Mesenchymal stem cell (in vitro differentiated cells and primary cell): ENCODE results near the gene GALNT18.
A peak's percentile ranks its signal among the peaks of the same experiment; 100 is the strongest.
"Not testable (repeated sequence)": the region's sequence is repeated elsewhere in the genome, so short reads cannot be mapped to it uniquely, and the experiment has no call there.

Source experiments
- DNase-seq: peaks from one replicate; pipeline ENCODE4 v3.0.0-alpha.2; 2013
- H2AFZ ChIP-seq: one replicate; pipeline ENCODE4 v1.6.1; 2013; ENCODE audit warnings: low read depth, mild to moderate bottlenecking, control low read depth, inconsistent platforms, low read length, moderate library complexity
- H2AK5ac ChIP-seq: 2 replicates; pipeline ENCODE4 v1.6.1; 2013; ENCODE audit warnings: low read length, moderate library complexity, mild to moderate bottlenecking, inconsistent platforms; ENCODE audit not compliant: severe bottlenecking
- H2BK120ac ChIP-seq: one replicate; pipeline ENCODE4 v1.6.1; 2013; ENCODE audit warnings: low read depth, mild to moderate bottlenecking, inconsistent platforms, low read length, moderate library complexity
- H2BK12ac ChIP-seq, 2 experiments: one replicate each; pipeline ENCODE4 v1.6.1; 2013; ENCODE audit warnings: inconsistent platforms in 2 of 2, low read length in 2 of 2, mild to moderate bottlenecking in 2 of 2, moderate library complexity in 2 of 2, control low read depth in 1 of 2
- H2BK15ac ChIP-seq: one replicate; pipeline ENCODE4 v1.6.1; 2013; ENCODE audit warnings: mild to moderate bottlenecking, low read depth, inconsistent platforms; ENCODE audit not compliant: poor library complexity, severe bottlenecking
- H2BK5ac ChIP-seq: 2 replicates; pipeline ENCODE4 v1.6.1; 2013; ENCODE audit warnings: low read depth, mild to moderate bottlenecking, low read length, control low read depth, inconsistent platforms; ENCODE audit not compliant: poor library complexity, severe bottlenecking
- H3K14ac ChIP-seq, 2 experiments: one replicate each; pipeline ENCODE4 v1.6.1; 2013; ENCODE audit warnings: inconsistent platforms in 2 of 2, low read length in 2 of 2, control low read depth in 1 of 2, mild to moderate bottlenecking in 1 of 2, moderate library complexity in 1 of 2
- H3K18ac ChIP-seq, 2 experiments: one replicate each; pipeline ENCODE4 v1.6.1; 2013; ENCODE audit warnings: inconsistent platforms in 2 of 2, low read length in 2 of 2, control low read depth in 1 of 2, low read depth in 1 of 2, mild to moderate bottlenecking in 1 of 2
- H3K23ac ChIP-seq, 2 experiments: one replicate each; pipeline ENCODE4 v1.6.1; 2013; ENCODE audit warnings: inconsistent platforms in 2 of 2, low read length in 2 of 2, mild to moderate bottlenecking in 2 of 2, moderate library complexity in 2 of 2, control low read depth in 1 of 2
- H3K27ac ChIP-seq: 2 replicates; pipeline ENCODE4 v1.5.1; 2013; ENCODE audit warnings: mild to moderate bottlenecking, moderate library complexity, low read length, control low read depth, inconsistent platforms; ENCODE audit not compliant: poor library complexity, severe bottlenecking
- H3K27me3 ChIP-seq, 2 experiments: 2 replicates each; pipeline versions ENCODE4 v1.6.1 to v1.7.0; 2013; ENCODE audit warnings: low read length in 2 of 2, mild to moderate bottlenecking in 2 of 2, moderate library complexity in 2 of 2, control low read depth in 1 of 2, inconsistent platforms in 1 of 2; ENCODE audit not compliant: control insufficient read depth in 1 of 2, insufficient read depth in 1 of 2
- H3K36me3 ChIP-seq, 2 experiments: 2 replicates each; pipeline versions ENCODE4 v1.6.1 to v1.7.0; 2013; ENCODE audit warnings: low read length in 2 of 2, control low read depth in 1 of 2, inconsistent platforms in 1 of 2, low read depth in 1 of 2, mild to moderate bottlenecking in 1 of 2; ENCODE audit not compliant: insufficient read depth in 2 of 2, control insufficient read depth in 1 of 2
- H3K4ac ChIP-seq, 2 experiments: one replicate each; pipeline ENCODE4 v1.6.1; 2013; ENCODE audit warnings: inconsistent platforms in 2 of 2, low read length in 2 of 2, mild to moderate bottlenecking in 2 of 2, moderate library complexity in 2 of 2, control low read depth in 1 of 2, low read depth in 1 of 2
- H3K4me1 ChIP-seq: 2 replicates; pipeline ENCODE4 v1.6.1; 2013; ENCODE audit warnings: low read depth, low read length, control low read depth; ENCODE audit not compliant: control insufficient read depth, insufficient read depth
- H3K4me2 ChIP-seq: 2 replicates; pipeline ENCODE4 v1.6.1; 2013; ENCODE audit warnings: low read length, mild to moderate bottlenecking, inconsistent platforms; ENCODE audit not compliant: poor library complexity, severe bottlenecking
- H3K4me3 ChIP-seq, 2 experiments: 2 replicates each; pipeline versions ENCODE4 v1.5.1 to v1.7.0; 2013; ENCODE audit warnings: low read length in 2 of 2, mild to moderate bottlenecking in 2 of 2, control low read depth in 1 of 2, low read depth in 1 of 2; ENCODE audit not compliant: insufficient read depth in 1 of 2
- H3K79me1 ChIP-seq: replicated peaks from 2 replicates; pipeline ENCODE4 v1.6.1; 2013; ENCODE audit warnings: mild to moderate bottlenecking, control low read depth, low read length, inconsistent platforms; ENCODE audit not compliant: poor library complexity, severe bottlenecking
- H3K9ac ChIP-seq: 2 replicates; pipeline ENCODE4 v1.7.0; 2013; ENCODE audit warnings: mild to moderate bottlenecking, low read length, moderate library complexity
- H3K9me3 ChIP-seq: 2 replicates; pipeline ENCODE4 v1.7.0; 2013; ENCODE audit warnings: mild to moderate bottlenecking, low read length; ENCODE audit not compliant: control insufficient read depth
- H4K8ac ChIP-seq: one replicate; pipeline ENCODE4 v1.6.1; 2013; ENCODE audit warnings: inconsistent platforms, mild to moderate bottlenecking, low read length, moderate library complexity
- H4K91ac ChIP-seq: one replicate; pipeline ENCODE4 v1.6.1; 2013; ENCODE audit warnings: mild to moderate bottlenecking, low read length, inconsistent platforms
- WGBS: methylation state at CpG from one replicate; pipeline ENCODE4 v1.1.7; 2013; ENCODE audit warnings: mixed read lengths; 5-methylcytosine and 5-hydroxymethylcytosine counted together

Gene GALNT18

DNA sequence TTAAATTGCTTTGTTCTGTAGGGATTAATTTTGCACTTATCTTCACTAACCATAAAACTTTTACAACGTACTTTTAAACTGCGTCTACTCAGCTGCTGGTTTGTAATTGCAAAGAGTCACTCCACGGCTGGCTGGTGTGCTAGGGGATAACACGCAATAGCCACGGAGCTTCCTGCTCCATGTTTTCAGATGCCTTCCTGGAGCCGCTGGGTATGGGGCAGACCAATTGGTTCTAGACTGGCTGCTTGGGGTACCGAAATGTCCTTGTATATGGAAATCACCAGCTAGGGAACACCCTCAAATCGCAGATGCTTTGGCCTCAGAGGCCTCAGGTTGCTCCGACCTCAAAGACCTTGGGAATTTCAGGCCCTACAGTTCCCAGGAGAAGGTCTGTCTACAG, 265.0 kb downstream of the GALNT18 start:
- no peak overlapping the region for H3K4ac ChIP-seq
- WGBS, result 79% methylated on average over 9 of the region's 9 CpGs
- H2BK120ac ChIP-seq, result no peak overlapping the region
- H3K4me1 ChIP-seq, result no peaks in the 10 kb centered on the region
- no peak overlapping the region for H2AK5ac ChIP-seq
- no peak overlapping the region for H3K4me3 ChIP-seq
- H3K27me3 ChIP-seq, result peaks cover 12 to 26% of the 10 kb centered on the region in 2 experiments
- no peak overlapping the region for H2BK12ac ChIP-seq
- H2BK15ac ChIP-seq, result no peak overlapping the region
- no peaks in the 10 kb centered on the region for H3K79me1 ChIP-seq
- no peak overlapping the region for H2AFZ ChIP-seq
- no peak overlapping the region for H3K14ac ChIP-seq
- H4K8ac ChIP-seq, result no peak overlapping the region
- no peak overlapping the region for H3K4me2 ChIP-seq
- no peak for DNase-seq
- no peaks in the 10 kb centered on the region for H3K36me3 ChIP-seq
- H3K18ac ChIP-seq, result no peak overlapping the region
- H3K9ac ChIP-seq, result no peak overlapping the region
- H3K9me3 ChIP-seq, result no peaks in the 10 kb centered on the region
- H2BK5ac ChIP-seq, result no peak overlapping the region
- no peak overlapping the region for H3K27ac ChIP-seq
- H3K23ac ChIP-seq, result no peak overlapping the region
- H4K91ac ChIP-seq, result no peak overlapping the region

- not testable (repeated sequence) for H4K91ac ChIP-seq, H3K4me1 ChIP-seq, H2BK12ac ChIP-seq, H3K9me3 ChIP-seq, H2BK15ac ChIP-seq, H3K9ac ChIP-seq, H3K79me1 ChIP-seq, H2AFZ ChIP-seq, H4K8ac ChIP-seq, H2BK120ac ChIP-seq, H3K27ac ChIP-seq, H3K4ac ChIP-seq, H3K14ac ChIP-seq, H2BK5ac ChIP-seq, H3K36me3 ChIP-seq, H3K4me3 ChIP-seq, H3K18ac ChIP-seq, H3K4me2 ChIP-seq, H3K23ac ChIP-seq, H2AK5ac ChIP-seq
- H3K27me3 ChIP-seq, result peaks cover 12 to 19% of the 10 kb centered on the region in 2 experiments
- WGBS, result 86% methylated on average over 4 of the region's 11 CpGs
- DNase-seq, result peak; percentile 8
Measured at GRCh38 chr11:11352878-11353277, 268.9 kb downstream of the GALNT18 start, which contains the start of gene CSNK2A3. TSS of gene CSNK2A3 (minus strand) at chr11:11353250. CDS start at chr11:11353119, 131 bp downstream.

DNA sequence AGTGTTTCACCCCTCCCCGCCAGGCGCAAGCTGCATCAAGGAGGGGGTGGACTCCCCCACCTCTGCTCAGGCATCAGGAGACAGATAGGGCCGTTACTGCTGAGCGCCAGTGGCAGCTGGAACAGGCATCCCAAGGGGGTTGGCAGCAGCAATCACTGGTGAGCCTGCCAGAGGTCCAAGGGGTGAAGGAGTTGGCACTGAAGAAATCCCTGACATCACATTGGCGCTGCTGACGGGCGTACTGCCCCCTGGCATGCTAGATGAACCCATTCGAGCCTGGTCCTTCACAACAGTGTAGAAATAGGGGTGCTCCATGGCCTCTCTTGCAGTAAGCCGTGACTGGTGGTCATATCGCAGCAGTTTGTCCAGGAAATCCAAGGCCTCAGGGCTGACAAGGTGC, 270.0 kb downstream of the GALNT18 start:
- not testable (repeated sequence) for H3K36me3 ChIP-seq, H2BK120ac ChIP-seq, H3K4ac ChIP-seq, H3K27ac ChIP-seq, H3K9ac ChIP-seq, H3K4me3 ChIP-seq, H4K8ac ChIP-seq, H3K9me3 ChIP-seq, H2AK5ac ChIP-seq, H2BK12ac ChIP-seq, H2AFZ ChIP-seq, H3K4me1 ChIP-seq, H2BK15ac ChIP-seq, H2BK5ac ChIP-seq, DNase-seq, H3K18ac ChIP-seq, H3K14ac ChIP-seq, H3K4me2 ChIP-seq, H4K91ac ChIP-seq, H3K23ac ChIP-seq, H3K79me1 ChIP-seq
- WGBS, result 87% methylated on average over 10 of the region's 10 CpGs
- H3K27me3 ChIP-seq, result peaks cover 5 to 18% of the 10 kb centered on the region in 2 experiments

DNA sequence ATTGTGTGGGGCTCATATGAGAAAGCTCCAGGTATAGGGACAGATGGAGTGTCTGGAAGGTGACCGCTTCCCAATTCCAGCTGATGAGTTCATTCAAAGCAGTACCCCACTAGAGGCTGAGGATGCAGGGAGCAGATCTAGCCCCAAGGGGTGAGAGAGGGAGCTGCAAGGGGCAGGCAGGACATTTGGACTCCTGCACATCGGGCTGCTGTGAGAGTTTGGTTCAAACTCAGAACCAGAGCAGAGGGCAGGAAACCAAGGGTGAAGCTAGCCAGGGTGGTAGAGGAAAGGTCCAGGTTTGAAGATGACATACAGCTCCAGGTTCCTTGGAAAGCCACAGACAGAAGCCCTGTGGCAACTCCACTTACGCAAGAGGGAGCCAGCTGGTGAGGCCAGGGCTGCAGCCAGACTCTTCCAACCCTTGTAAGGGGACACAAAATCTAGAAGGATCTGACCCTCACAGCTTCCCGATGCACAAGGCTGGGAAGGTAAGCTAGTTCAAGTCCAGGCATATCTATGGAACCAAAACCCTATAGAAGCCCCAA, 270.7 kb downstream of the GALNT18 start:
- Histone ChIP-seq H2BK120ac (no peak overlapping the region), H4K91ac (no peak overlapping the region), H3K27ac (no peak overlapping the region), H2AK5ac (no peak overlapping the region), H3K18ac (no peak overlapping the region), H2AFZ (no peak overlapping the region), H3K79me1 (no peaks in the 10 kb centered on the region), H2BK15ac (no peak overlapping the region), H4K8ac (no peak overlapping the region), H3K27me3 (peaks cover 8 to 20% of the 10 kb centered on the region in 2 experiments), H2BK5ac (no peak overlapping the region), H3K4me3 (peak overlapping the region in 1 of 2 experiments; percentile 8), H3K9ac (no peak overlapping the region), H2BK12ac (peak overlapping the region in 1 of 2 experiments; percentile 45), H3K4ac (no peak overlapping the region), H3K14ac (no peak overlapping the region), H3K36me3 (no peaks in the 10 kb centered on the region), H3K23ac (no peak overlapping the region), H3K4me2 (no peak overlapping the region), H3K4me1 (peaks cover 4% of the 10 kb centered on the region), H3K9me3 (no peaks in the 10 kb centered on the region)
- peak; percentile 55 for DNase-seq
- WGBS, result 95% methylated on average over 4 of the region's 4 CpGs
